Suprapubic skin (tissue), 4 donors: ENCODE data around the gene TTC29. TPM values are rescaled to one million over a fixed set of nuclear protein-coding genes. Genes with fewer than 3 reads are reported as not detected.

Experiments used
- DNase-seq, 2 donors: peaks; one replicate each; pipeline ENCODE4 v3.0.0-alpha.2; 2019; ENCODE audit warnings: low spot score in 2 of 2
- H3K27ac ChIP-seq: fragments of 200-600 bp; sonication (generic); one replicate; pipeline ENCODE4 v1.5.1; 2019
- H3K27me3 ChIP-seq: fragments of 200-600 bp; sonication (generic); one replicate; pipeline ENCODE4 v1.5.1; 2019
- H3K36me3 ChIP-seq: fragments of 200-600 bp; sonication (generic); one replicate; pipeline ENCODE4 v1.5.1; 2019
- H3K4me1 ChIP-seq: fragments of 200-600 bp; sonication (generic); one replicate; pipeline ENCODE4 v1.5.1; 2019
- H3K4me3 ChIP-seq: fragments of 200-600 bp; sonication (generic); one replicate; pipeline ENCODE4 v1.5.1; 2019; ENCODE audit warnings: mild to moderate bottlenecking
- H3K9me3 ChIP-seq: fragments of 200-600 bp; sonication (generic); one replicate; pipeline ENCODE4 v1.5.1; 2019
- EP300 ChIP-seq: sonication (generic); formaldehyde crosslinking; IDR thresholded peaks from one replicate; pipeline ENCODE4 v1.6.1; 2017; ENCODE audit warnings: antibody characterized with exemption
- POLR2A ChIP-seq, 2 donors: fragments of 450-650 bp; IDR thresholded peaks; one replicate each; pipeline ENCODE4 v1.6.1; 2017; ENCODE audit warnings: antibody characterized with exemption in 2 of 2, mild to moderate bottlenecking in 2 of 2, moderate library complexity in 2 of 2
- POLR2AphosphoS5 ChIP-seq, 3 donors: sonication (generic); formaldehyde crosslinking; IDR thresholded peaks; one replicate each; pipeline ENCODE4 v1.6.1; 2017; ENCODE audit warnings: antibody characterized with exemption in 3 of 3
- WGBS: methylation state at CpG from one replicate; pipeline ENCODE4 v1.1.5; 2018; 5-methylcytosine and 5-hydroxymethylcytosine counted together
- total RNA-seq, 4 donors: library from RNA; depleted of rRNA; stranded (reverse); fragments of >200 nt; gene quantifications; one replicate each; pipeline ENCODE4 v1.1.0, GENCODE V29; 2016
- TF ChIP-seq, protein P1 (sequence below), 2 donors: fragments of 200-600 bp in 1 of 2; fragments of 450-650 bp in 1 of 2; sonication (generic) in 1 of 2; IDR thresholded peaks; one replicate each; pipeline ENCODE4 v1.5.1; 2016 to 2019; ENCODE audit warnings: antibody characterized with exemption in 2 of 2, mild to moderate bottlenecking in 1 of 2, moderate library complexity in 1 of 2

TTC29 gene
- total RNA-seq, 4 donors from 2014 or later: not detected

DNA sequence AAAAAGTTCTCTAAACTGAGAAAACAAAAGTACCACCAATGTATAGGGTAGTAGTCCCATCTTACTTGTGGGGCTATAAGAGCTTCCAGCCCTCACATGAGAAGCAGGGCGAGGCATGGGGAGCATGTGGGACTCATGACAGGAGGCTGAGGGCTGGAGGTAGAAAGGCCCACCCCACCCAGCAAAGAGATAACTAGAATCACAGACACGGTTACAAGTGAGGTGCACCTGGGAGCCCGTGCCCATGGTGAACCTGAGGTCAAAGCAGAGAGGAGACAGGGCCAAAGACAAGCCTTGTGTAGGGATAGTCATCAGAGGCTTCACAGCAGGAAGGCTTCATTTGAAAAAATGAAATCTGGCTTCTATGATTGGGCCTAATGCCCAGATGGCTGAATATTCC is 55.4 kb downstream of the TTC29 start:
- 82% methylated on average over 2 of the region's 3 CpGs for WGBS
- Histone ChIP-seq H3K9me3 (no peaks in the 10 kb centered on the region), H3K27me3 (no peaks in the 10 kb centered on the region), H3K27ac (no peak overlapping the region), H3K4me3 (no peak overlapping the region), H3K4me1 (no peaks in the 10 kb centered on the region), H3K36me3 (no peaks in the 10 kb centered on the region)
- no peak for DNase-seq
- TF ChIP-seq POLR2AphosphoS5 (IDR thresholded peaks at IDR 0.05): no peak
- TF ChIP-seq EP300: no peak
- TF ChIP-seq, protein P1, sequence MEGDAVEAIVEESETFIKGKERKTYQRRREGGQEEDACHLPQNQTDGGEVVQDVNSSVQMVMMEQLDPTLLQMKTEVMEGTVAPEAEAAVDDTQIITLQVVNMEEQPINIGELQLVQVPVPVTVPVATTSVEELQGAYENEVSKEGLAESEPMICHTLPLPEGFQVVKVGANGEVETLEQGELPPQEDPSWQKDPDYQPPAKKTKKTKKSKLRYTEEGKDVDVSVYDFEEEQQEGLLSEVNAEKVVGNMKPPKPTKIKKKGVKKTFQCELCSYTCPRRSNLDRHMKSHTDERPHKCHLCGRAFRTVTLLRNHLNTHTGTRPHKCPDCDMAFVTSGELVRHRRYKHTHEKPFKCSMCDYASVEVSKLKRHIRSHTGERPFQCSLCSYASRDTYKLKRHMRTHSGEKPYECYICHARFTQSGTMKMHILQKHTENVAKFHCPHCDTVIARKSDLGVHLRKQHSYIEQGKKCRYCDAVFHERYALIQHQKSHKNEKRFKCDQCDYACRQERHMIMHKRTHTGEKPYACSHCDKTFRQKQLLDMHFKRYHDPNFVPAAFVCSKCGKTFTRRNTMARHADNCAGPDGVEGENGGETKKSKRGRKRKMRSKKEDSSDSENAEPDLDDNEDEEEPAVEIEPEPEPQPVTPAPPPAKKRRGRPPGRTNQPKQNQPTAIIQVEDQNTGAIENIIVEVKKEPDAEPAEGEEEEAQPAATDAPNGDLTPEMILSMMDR (IDR thresholded peaks at IDR 0.05): no peak
- TF ChIP-seq POLR2A (IDR thresholded peaks at IDR 0.05): no peak

DNA sequence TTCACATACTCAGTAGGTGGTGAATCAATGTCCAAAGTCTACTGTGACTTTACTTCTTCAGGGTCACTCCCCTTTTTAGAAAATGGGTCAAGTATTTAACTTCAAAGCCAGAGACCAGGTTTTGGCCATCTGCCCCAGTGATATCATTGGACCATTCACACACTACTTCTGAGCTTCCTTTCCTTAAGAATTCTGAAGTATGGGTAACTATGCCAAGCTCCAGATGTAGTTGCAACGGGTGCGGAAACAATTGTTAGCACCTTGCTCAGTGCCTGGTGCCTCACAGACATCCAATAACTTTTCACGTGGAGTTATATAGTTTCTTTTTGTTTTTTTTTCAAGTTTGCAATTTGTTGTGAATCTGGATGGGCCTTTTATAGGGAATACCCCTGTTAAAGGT is 62.6 kb downstream of the TTC29 start:
- 81% methylated on average over 3 of the region's 3 CpGs for WGBS
- Histone ChIP-seq H3K9me3 (no peaks in the 10 kb centered on the region), H3K4me1 (no peaks in the 10 kb centered on the region), H3K27ac (no peak overlapping the region), H3K27me3 (no peaks in the 10 kb centered on the region), H3K4me3 (no peak overlapping the region), H3K36me3 (no peaks in the 10 kb centered on the region)
- no peak for DNase-seq
- TF ChIP-seq EP300 (no peak), POLR2AphosphoS5 (IDR thresholded peaks at IDR 0.05) (no peak), POLR2A (IDR thresholded peaks at IDR 0.05) (no peak)
- TF ChIP-seq, protein P1 (IDR thresholded peaks at IDR 0.05): no peak

DNA sequence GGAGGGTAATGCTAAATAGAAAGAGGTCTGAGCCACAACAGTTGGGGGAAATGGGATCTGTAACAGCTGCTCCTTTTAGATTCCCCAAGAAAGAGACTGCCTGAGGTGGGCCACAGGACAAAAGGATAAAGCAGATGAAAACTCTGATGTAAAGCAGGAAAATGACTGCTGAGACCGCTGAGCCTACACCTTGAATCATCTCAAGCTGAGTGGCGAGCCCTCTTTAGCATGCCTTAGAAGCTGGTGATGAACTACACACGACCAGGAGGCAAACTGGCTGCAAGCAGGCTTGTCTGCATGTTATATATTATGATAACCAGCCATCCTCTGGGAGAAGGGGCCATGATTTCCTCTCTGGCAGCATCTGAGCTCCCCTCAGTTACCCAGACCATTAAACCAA is 88.4 kb downstream of the TTC29 start:
- H3K27me3 ChIP-seq: no peaks in the 10 kb centered on the region
- H3K36me3 ChIP-seq: no peaks in the 10 kb centered on the region
- no peak for DNase-seq
- no peak overlapping the region for H3K27ac ChIP-seq
- no peak overlapping the region for H3K4me3 ChIP-seq
- no peak for TF ChIP-seq EP300
- TF ChIP-seq, protein P1 (IDR thresholded peaks at IDR 0.05): no peak
- no peak for TF ChIP-seq POLR2AphosphoS5 (IDR thresholded peaks at IDR 0.05)
- TF ChIP-seq POLR2A (IDR thresholded peaks at IDR 0.05): no peak
- no peaks in the 10 kb centered on the region for H3K4me1 ChIP-seq
- no peaks in the 10 kb centered on the region for H3K9me3 ChIP-seq
- WGBS: 38% methylated on average over 3 of the region's 3 CpGs

DNA sequence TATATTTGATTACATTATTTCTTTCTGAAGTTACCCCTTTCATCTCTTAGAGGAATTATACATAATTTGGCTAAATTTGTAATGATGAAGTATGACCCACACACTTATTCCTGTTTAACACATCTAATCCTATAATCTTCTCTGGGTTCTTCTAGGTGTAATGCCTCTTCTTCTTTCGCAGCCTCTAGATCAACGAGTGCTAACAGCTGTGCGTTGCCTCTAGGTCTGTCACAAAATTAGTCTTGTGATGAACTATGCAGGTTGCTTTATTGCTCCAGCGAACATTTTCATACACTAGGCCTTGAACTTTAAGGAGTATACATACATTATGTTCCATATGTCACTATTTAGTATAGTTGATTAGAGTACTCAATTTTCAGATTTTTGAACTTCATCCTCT is 89.9 kb downstream of the TTC29 start:
- Histone ChIP-seq H3K4me3 (no peak overlapping the region), H3K27me3 (no peaks in the 10 kb centered on the region), H3K36me3 (no peaks in the 10 kb centered on the region), H3K9me3 (no peaks in the 10 kb centered on the region), H3K27ac (no peak overlapping the region), H3K4me1 (no peaks in the 10 kb centered on the region)
- 84% methylated on average over 4 of the region's 4 CpGs for WGBS
- DNase-seq: no peak
- TF ChIP-seq POLR2A (IDR thresholded peaks at IDR 0.05) (no peak), POLR2AphosphoS5 (IDR thresholded peaks at IDR 0.05) (no peak), EP300 (no peak)
- TF ChIP-seq, protein P1 (IDR thresholded peaks at IDR 0.05): no peak

DNA sequence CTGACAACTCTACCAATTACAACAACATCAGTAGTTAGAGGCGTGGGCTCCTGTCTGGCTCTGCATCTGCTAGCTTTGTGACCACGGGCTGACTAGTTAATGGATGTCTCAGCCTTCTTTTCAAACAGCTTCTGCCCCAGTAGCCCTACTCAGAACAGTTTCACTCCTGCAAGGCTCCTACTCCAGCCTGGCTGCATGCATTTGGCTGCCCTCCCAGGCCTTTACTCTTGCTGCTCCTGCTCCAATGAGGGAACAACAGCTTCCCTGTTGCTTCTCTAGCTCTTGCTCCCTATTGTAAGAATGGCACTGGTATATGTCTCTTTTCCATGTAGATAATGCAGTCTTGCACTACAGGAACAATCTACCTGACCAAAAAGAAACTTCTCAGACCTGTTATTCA is 93.3 kb downstream of the TTC29 start:
- no peaks in the 10 kb centered on the region for H3K36me3 ChIP-seq
- 73% methylated on average over 2 of the region's 2 CpGs for WGBS
- TF ChIP-seq EP300 (no peak), POLR2AphosphoS5 (IDR thresholded peaks at IDR 0.05) (no peak), POLR2A (IDR thresholded peaks at IDR 0.05) (no peak)
- TF ChIP-seq, protein P1 (IDR thresholded peaks at IDR 0.05): no peak

More for the DNA sequence above, 93.3 kb downstream of the TTC29 start:
- no peaks in the 10 kb centered on the region for H3K27me3 ChIP-seq
- no peaks in the 10 kb centered on the region for H3K4me1 ChIP-seq
- H3K27ac ChIP-seq: no peak overlapping the region
- DNase-seq: no peak
- no peaks in the 10 kb centered on the region for H3K9me3 ChIP-seq
- H3K4me3 ChIP-seq: no peak overlapping the region
